Measurements from ENCODE around the gene GRB10. TPM values are rescaled to one million over a fixed set of nuclear protein-coding genes. Genes with fewer than 3 reads are reported as not detected.
A peak's percentile ranks its signal among the peaks of the same experiment; 100 is the strongest.

Gene GRB10
- total RNA-seq, 1 donor from 2014 or later = 106 TPM

GRCh38 chr7:50552921-50553320, 229.8 kb downstream of the GRB10 start:
- peak; percentile 43 for DNase-seq (ENCODE audit: low spot score)

- no peak for DNase-seq (ENCODE audit: low spot score)
Observed at GRCh38 chr7:50552139-50552538, 230.6 kb downstream of the GRB10 start.

- DNase-seq (ENCODE audit: low spot score) = peak; percentile 4
Observed at GRCh38 chr7:50545613-50546012, 237.1 kb downstream of the GRB10 start.

GRCh38 chr7:50544992-50545391, 237.7 kb downstream of the GRB10 start:
- DNase-seq (ENCODE audit: low spot score) = no peak

GRCh38 chr7:50543776-50544442, 238.8 kb downstream of the GRB10 start:
- no peak for DNase-seq (ENCODE audit: low spot score)

GRCh38 chr7:50542132-50542531, 240.6 kb downstream of the GRB10 start:
- no peak for DNase-seq (ENCODE audit: low spot score)

GRCh38 chr7:50540785-50541579, 241.7 kb downstream of the GRB10 start:
- DNase-seq (ENCODE audit: low spot score) = no peak

Other genes with a start within 250 kb of the GRB10 start
- gene DDC, start 217.5 kb downstream of the GRB10 start, total RNA-seq = 1.7 TPM